ENCODE data around the gene HKDC1.

HKDC1 gene

GRCh38 chr10:69268761-69269416, 48.8 kb downstream of the HKDC1 start:
- Histone ChIP-seq H3K9me3 (ENCODE audit: insufficient read depth, low read depth, low read length) (no peaks in the 10 kb centered on the region), H4K20me1 (ENCODE audit: insufficient read depth, low read length, poor library complexity, severe bottlenecking) (no peaks in the 10 kb centered on the region), H2AFZ (ENCODE audit: low read length) (no peak overlapping the region), H3K79me2 (ENCODE audit: insufficient read depth, low read length) (no peaks in the 10 kb centered on the region), H3K4me2 (ENCODE audit: low read depth, low read length, poor library complexity, severe bottlenecking) (no peak overlapping the region), H3K4me3 (ENCODE audit: low read length, poor library complexity, severe bottlenecking) (no peak overlapping the region), H3K9ac (ENCODE audit: low read depth, low read length, poor library complexity, severe bottlenecking) (no peak overlapping the region), H3K9me2 (replicated peaks; ENCODE audit: low read depth, low read length) (no peaks in the 10 kb centered on the region), H3K4me1 (ENCODE audit: insufficient read depth, low read length, poor library complexity, severe bottlenecking) (no peaks in the 10 kb centered on the region), H3K36me3 (ENCODE audit: insufficient read depth, low read length) (no peaks in the 10 kb centered on the region), H3K27me3 (ENCODE audit: insufficient read depth, low read length, poor library complexity, severe bottlenecking) (no peaks in the 10 kb centered on the region), H3F3A (ENCODE audit: low read depth) (no peaks in the 10 kb centered on the region)
- TF ChIP-seq EZH2phosphoT487 (IDR thresholded peaks at IDR 0.05; ENCODE audit: borderline replicate concordance) (no peak), CTCF (conservative IDR thresholded peaks at IDR 0.05; ENCODE audit: low read length) (no peak)

DNA sequence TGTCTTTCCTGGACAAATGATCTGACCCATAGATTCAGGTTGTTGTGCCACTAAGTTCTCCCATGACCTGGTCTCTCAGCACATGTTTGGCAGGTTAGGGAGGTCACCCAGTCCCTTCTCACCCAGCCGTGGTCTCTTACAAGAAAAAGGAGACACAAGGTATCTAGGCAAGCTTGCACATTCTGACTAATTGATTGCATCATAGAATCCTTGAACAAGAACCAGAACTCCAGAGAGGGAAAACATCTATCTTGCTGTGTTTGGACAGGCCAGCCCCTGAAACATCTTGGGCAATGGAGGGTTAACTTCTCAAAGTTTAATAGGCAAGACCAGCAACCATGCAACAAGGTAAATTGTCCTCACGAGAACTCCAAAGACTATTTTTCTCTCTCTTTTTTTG, 49.6 kb downstream of the HKDC1 start:
- Histone ChIP-seq H2AFZ (ENCODE audit: low read length) (no peak overlapping the region), H3K9me3 (ENCODE audit: insufficient read depth, low read depth, low read length) (no peaks in the 10 kb centered on the region), H3K9ac (ENCODE audit: low read depth, low read length, poor library complexity, severe bottlenecking) (no peak overlapping the region), H3K4me1 (ENCODE audit: insufficient read depth, low read length, poor library complexity, severe bottlenecking) (no peaks in the 10 kb centered on the region), H3K4me2 (ENCODE audit: low read depth, low read length, poor library complexity, severe bottlenecking) (no peak overlapping the region), H4K20me1 (ENCODE audit: insufficient read depth, low read length, poor library complexity, severe bottlenecking) (no peaks in the 10 kb centered on the region), H3K27me3 (ENCODE audit: insufficient read depth, low read length, poor library complexity, severe bottlenecking) (no peaks in the 10 kb centered on the region), H3K36me3 (ENCODE audit: insufficient read depth, low read length) (no peaks in the 10 kb centered on the region), H3F3A (ENCODE audit: low read depth) (no peaks in the 10 kb centered on the region), H3K9me2 (replicated peaks; ENCODE audit: low read depth, low read length) (no peaks in the 10 kb centered on the region), H3K79me2 (ENCODE audit: insufficient read depth, low read length) (no peaks in the 10 kb centered on the region), H3K4me3 (ENCODE audit: low read length, poor library complexity, severe bottlenecking) (no peak overlapping the region)
- TF ChIP-seq CTCF (conservative IDR thresholded peaks at IDR 0.05; ENCODE audit: low read length) (no peak), EZH2phosphoT487 (IDR thresholded peaks at IDR 0.05; ENCODE audit: borderline replicate concordance) (no peak)

- Histone ChIP-seq H3K4me1 (ENCODE audit: insufficient read depth, low read length, poor library complexity, severe bottlenecking) (no peaks in the 10 kb centered on the region), H3K79me2 (ENCODE audit: insufficient read depth, low read length) (no peaks in the 10 kb centered on the region), H3K4me3 (ENCODE audit: low read length, poor library complexity, severe bottlenecking) (no peak overlapping the region), H3K9ac (ENCODE audit: low read depth, low read length, poor library complexity, severe bottlenecking) (no peak overlapping the region), H3K9me2 (replicated peaks; ENCODE audit: low read depth, low read length) (no peaks in the 10 kb centered on the region), H3K36me3 (ENCODE audit: insufficient read depth, low read length) (no peaks in the 10 kb centered on the region), H3F3A (ENCODE audit: low read depth) (no peaks in the 10 kb centered on the region), H4K20me1 (ENCODE audit: insufficient read depth, low read length, poor library complexity, severe bottlenecking) (no peaks in the 10 kb centered on the region), H2AFZ (ENCODE audit: low read length) (peak overlapping the region; percentile 44; the same call in 1 of the 2 replicates), H3K9me3 (ENCODE audit: insufficient read depth, low read depth, low read length) (no peaks in the 10 kb centered on the region), H3K4me2 (ENCODE audit: low read depth, low read length, poor library complexity, severe bottlenecking) (no peak overlapping the region), H3K27me3 (ENCODE audit: insufficient read depth, low read length, poor library complexity, severe bottlenecking) (no peaks in the 10 kb centered on the region)
- TF ChIP-seq CTCF (conservative IDR thresholded peaks at IDR 0.05; ENCODE audit: low read length) (no peak), EZH2phosphoT487 (IDR thresholded peaks at IDR 0.05; ENCODE audit: borderline replicate concordance) (no peak)
Measured at GRCh38 chr10:69270990-69271389, 50.9 kb downstream of the HKDC1 start.
